ENCODE results near the gene DNASE1L3. TPM values are rescaled to one million over a fixed set of nuclear protein-coding genes. Genes with fewer than 3 reads are reported as not detected.

Gene DNASE1L3
- total and polyA plus RNA-seq, 2 donors (not counting 3 experiments of a cell fraction or from before 2014, with no cell fraction given): 0.95 to 1.3 TPM

GRCh38 chr3:58168498-58168897 lies 42.3 kb downstream of the DNASE1L3 start:
- DNase-seq (ENCODE audit: low read depth, low spot score): no peak
- dilution Hi-C loops (cut with MboI; ENCODE audit: extremely low pct_ligation_motif_present, low sequenced_read_pairs) (no loop called here), intact Hi-C loops (cut with micrococcal nuclease) (no loop called here)
- POLR2A ChIA-PET: no interaction called here
- Histone ChIP-seq H3K79me2 (ENCODE audit: control insufficient read depth, insufficient read depth, low read length) (peaks cover 6% of the 10 kb centered on the region), H4K20me1 (replicated peaks; ENCODE audit: control insufficient read depth, extremely low read depth, insufficient read depth, low read length) (no peaks in the 10 kb centered on the region), H3K9ac (replicated peaks; ENCODE audit: extremely low read depth, insufficient read depth, low read length) (no peak overlapping the region), H3K9me3 (replicated peaks; ENCODE audit: control insufficient read depth, insufficient read depth, low read length) (no peaks in the 10 kb centered on the region), H3K4me1 (ENCODE audit: control insufficient read depth, extremely low read depth, insufficient read depth, low read length) (peaks cover 22% of the 10 kb centered on the region), H3K27ac (ENCODE audit: insufficient read depth, low read depth, low read length) (no peak overlapping the region), H3K36me3 (ENCODE audit: control insufficient read depth in 2 of 2, extremely low read depth in 1 of 2, insufficient read depth in 2 of 2, low read length in 2 of 2) (peaks cover 46 to 54% of the 10 kb centered on the region in 2 experiments), H3K4me3 (replicated peaks in 1 of 3; ENCODE audit: insufficient read depth in 1 of 3, low read depth in 1 of 3, low read length in 3 of 3) (no peak overlapping the region), H2AFZ (ENCODE audit: low read depth, low read length) (no peak overlapping the region), H3K9me1 (replicated peaks; ENCODE audit: control insufficient read depth, extremely low read depth, insufficient read depth, low read length) (no peaks in the 10 kb centered on the region), H3K4me2 (ENCODE audit: insufficient read depth, low read length) (no peak overlapping the region), H3K27me3 (ENCODE audit: control insufficient read depth in 2 of 2, insufficient read depth in 2 of 2, low read length in 2 of 2) (no peaks in the 10 kb centered on the region)
- CTCF ChIA-PET: interaction anchor here (1.7 kb wide), 1 partner anchor 9 kb away, joined by 11 read pairs; no protein-coding TSS in a partner anchor
- TF ChIP-seq MYC (IDR thresholded peaks at IDR 0.05; ENCODE audit: low read depth, low read length): no peak
- TF ChIP-seq POLR2A (IDR thresholded peaks at IDR 0.05; ENCODE audit: low read depth, low read length): no peak
- TF ChIP-seq CTCF (IDR thresholded peaks at IDR 0.05; ENCODE audit: extremely low read depth in 1 of 2, insufficient read depth in 1 of 2, low read depth in 1 of 2, low read length in 2 of 2): no peak
- TF ChIP-seq POLR2AphosphoS5 (IDR thresholded peaks at IDR 0.05; ENCODE audit: insufficient read depth, low read depth, low read length): no peak
- TF ChIP-seq FOS (IDR thresholded peaks at IDR 0.05; ENCODE audit: borderline replicate concordance, insufficient read depth, low read length): no peak
- no peak for TF ChIP-seq JUN (IDR thresholded peaks at IDR 0.05; ENCODE audit: borderline replicate concordance, insufficient read depth, insufficient read length, low read depth)
- no peak for TF ChIP-seq EZH2 (IDR thresholded peaks at IDR 0.05; ENCODE audit: borderline replicate concordance, low read depth, low read length, severe bottlenecking)
- no peak for TF ChIP-seq MAX (IDR thresholded peaks at IDR 0.05; ENCODE audit: insufficient read depth, insufficient read length)
- no peak for TF ChIP-seq GATA2 (IDR thresholded peaks at IDR 0.05; ENCODE audit: insufficient read depth, insufficient read length, low read depth, low read length)
- BruUV-seq (replicated peaks): no TSS peak
- no peak for FAIRE-seq

Measured in endothelial cell of umbilical vein (primary cell).